C4-2B (cell line): Measurements from ENCODE around the gene CCDC97.

Experiments used
- ZFX ChIP-seq: fragments of 450-650 bp; IDR thresholded peaks from 2 replicates; pipeline ENCODE4 v1.6.1; 2017
- TF ChIP-seq, protein P1 (sequence below): fragments of 450-650 bp; conservative IDR thresholded peaks from 2 replicates; pipeline ENCODE4 v1.5.1; 2017; ENCODE audit warnings: mild to moderate bottlenecking

DNA sequence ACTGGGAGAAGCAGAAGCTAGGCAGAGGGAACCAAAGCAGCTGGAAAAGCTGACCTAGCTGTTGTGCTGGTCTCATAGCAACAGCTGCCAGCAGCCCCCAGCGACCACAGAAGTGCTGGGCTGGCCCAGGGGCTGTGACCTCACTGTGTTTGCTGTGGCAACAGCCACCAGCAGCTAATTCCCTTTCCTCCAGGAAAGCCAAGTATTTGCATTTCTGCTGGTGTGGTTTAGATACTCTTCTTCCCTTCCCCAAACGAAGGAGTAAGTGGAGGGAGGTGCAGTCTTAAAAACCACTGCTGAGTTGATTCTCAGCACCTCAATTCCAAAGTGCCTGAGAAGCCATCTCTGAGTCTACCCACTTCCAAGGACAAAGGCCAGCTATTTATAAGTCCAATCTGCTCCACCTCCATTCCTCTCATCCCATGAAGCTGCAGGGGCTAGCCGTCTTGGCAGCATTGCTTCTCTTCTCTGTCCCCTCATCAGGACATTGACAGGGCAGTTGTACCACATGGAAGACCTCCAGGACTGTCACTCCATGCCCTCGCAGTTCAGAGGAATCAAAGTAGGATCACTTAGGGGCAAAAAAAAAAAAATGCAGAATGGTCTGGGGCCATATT lies 11.5 kb upstream of the CCDC97 start:
- TF ChIP-seq, protein P1, sequence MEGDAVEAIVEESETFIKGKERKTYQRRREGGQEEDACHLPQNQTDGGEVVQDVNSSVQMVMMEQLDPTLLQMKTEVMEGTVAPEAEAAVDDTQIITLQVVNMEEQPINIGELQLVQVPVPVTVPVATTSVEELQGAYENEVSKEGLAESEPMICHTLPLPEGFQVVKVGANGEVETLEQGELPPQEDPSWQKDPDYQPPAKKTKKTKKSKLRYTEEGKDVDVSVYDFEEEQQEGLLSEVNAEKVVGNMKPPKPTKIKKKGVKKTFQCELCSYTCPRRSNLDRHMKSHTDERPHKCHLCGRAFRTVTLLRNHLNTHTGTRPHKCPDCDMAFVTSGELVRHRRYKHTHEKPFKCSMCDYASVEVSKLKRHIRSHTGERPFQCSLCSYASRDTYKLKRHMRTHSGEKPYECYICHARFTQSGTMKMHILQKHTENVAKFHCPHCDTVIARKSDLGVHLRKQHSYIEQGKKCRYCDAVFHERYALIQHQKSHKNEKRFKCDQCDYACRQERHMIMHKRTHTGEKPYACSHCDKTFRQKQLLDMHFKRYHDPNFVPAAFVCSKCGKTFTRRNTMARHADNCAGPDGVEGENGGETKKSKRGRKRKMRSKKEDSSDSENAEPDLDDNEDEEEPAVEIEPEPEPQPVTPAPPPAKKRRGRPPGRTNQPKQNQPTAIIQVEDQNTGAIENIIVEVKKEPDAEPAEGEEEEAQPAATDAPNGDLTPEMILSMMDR = no peak
- TF ChIP-seq ZFX = no peak
